GM19372 (cell line): ENCODE measurements around the gene DMPK.
"Not testable (repeated sequence)": the region's sequence is repeated elsewhere in the genome, so short reads cannot be mapped to it uniquely, and the experiment has no call there.

ENCODE experiments used
- ATAC-seq: cut with Tn5 transposase; IDR thresholded peaks from one replicate; pipeline ENCODE4 v1.9.1; 2021; ENCODE audit warnings: mild to moderate bottlenecking, low read depth, moderate library complexity; ENCODE audit not compliant: unreplicated experiment

DMPK gene

GRCh38 chr19:45753548-45753947 lies 28.7 kb downstream of the DMPK start:
- ATAC-seq: no peak

- no peak for ATAC-seq
Observed at GRCh38 chr19:45752639-45753038, 29.7 kb downstream of the DMPK start.

DNA sequence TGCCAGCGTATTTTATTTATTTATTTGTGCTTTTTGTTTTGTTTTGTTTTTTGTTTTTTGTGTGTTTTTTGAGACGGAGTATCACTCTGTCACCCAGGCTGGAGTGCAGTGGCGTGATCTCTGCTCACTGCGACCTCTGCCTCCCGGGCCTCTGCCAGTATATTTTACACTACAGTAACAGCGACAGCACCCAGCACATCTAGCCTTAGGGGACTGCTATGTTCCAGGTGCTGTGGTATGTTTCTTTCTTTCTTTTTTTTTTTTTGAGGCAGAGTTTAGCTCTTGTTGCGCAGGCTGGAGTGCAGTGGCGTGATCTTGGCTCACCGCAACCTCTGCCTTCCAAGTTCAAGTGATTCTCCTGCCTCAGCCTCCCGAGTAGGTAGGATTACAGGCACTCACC lies 30.8 kb downstream of the DMPK start:
- not testable (repeated sequence) for ATAC-seq

GRCh38 chr19:45747513-45747912 lies 34.8 kb downstream of the DMPK start:
- no peak for ATAC-seq

GRCh38 chr19:45746866-45747265 lies 35.4 kb downstream of the DMPK start:
- ATAC-seq: no peak

DNA sequence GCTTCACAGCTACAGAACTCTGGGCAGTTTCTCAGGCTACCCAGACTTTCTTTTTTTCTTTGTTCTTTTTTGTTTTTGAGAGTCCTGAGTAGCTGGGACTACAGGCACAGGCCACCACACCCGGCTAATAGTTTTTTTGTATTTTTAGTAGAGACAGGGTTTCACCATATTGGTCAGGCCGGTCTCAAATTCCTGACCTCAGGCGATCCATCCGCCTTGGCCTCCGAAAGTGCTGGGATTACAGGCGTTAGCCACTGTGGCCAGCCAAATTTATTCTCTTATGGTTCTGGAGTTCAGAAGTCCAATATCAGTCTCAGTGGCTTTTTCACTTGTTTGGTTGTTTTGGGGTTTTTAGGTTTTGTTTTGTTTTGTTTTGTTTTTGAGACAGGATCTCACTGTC lies 36.7 kb downstream of the DMPK start:
- ATAC-seq: no peak

DNA sequence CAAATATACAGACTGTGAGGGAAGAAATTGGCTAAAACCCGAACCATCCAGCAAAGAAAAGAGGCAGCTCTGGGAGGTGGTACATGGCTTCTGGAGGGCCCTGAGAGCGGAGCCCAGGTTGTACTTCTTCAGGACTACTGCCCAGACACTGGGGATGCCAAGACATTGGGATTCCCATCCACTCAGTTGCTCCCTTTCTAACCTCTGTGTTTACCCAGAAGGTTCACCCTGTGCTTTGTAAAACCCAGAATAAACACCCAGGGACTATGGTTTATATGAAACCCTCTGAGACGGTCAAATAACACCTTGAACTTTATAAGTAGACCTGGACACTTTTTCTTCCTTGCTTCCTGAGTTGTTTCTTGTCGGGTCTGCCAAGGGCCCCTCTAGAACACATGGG lies 39.3 kb downstream of the DMPK start:
- no peak for ATAC-seq

- ATAC-seq: no peak
Observed at GRCh38 chr19:45739498-45740439, 42.5 kb downstream of the DMPK start.

DNA sequence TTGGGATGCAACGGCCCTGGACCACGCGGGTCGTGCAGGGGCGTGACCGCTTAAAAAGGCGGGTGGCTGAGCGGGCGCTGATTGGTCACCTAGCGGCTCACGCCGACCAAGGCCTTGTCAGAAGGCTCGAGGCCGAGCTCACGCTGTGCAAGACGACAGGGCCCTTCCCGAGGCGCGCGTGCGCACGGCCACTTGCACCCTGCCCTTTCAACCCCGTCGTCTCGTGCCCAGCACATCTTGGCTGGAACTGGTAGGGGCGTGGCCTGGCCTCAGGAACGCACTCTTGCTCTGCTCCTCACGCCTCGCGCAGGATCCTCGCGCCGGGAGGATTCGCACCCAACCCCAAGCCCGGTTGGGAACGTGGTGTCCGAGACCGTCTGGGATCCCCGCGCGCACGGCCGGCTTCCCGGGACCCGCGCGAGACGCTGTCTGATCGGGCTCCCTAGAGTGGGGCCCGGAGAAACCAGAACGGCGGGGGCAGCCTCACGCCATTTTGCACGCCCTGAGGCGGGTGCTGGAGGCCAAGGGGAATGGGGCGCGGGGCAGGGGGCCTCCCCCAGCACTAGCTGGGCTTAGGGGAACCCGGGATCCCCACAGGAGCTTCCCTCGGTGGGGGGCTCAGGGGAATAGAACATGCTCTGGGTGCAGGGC lies 49.0 kb downstream of the DMPK start, which contains the start of gene MEIOSIN:
MEIOSIN (plus strand) TSS at position 280 of the 651 bp plus-strand sequence. CDS start 1,938 bp downstream, outside the sequence.
- ATAC-seq: no peak

DNA sequence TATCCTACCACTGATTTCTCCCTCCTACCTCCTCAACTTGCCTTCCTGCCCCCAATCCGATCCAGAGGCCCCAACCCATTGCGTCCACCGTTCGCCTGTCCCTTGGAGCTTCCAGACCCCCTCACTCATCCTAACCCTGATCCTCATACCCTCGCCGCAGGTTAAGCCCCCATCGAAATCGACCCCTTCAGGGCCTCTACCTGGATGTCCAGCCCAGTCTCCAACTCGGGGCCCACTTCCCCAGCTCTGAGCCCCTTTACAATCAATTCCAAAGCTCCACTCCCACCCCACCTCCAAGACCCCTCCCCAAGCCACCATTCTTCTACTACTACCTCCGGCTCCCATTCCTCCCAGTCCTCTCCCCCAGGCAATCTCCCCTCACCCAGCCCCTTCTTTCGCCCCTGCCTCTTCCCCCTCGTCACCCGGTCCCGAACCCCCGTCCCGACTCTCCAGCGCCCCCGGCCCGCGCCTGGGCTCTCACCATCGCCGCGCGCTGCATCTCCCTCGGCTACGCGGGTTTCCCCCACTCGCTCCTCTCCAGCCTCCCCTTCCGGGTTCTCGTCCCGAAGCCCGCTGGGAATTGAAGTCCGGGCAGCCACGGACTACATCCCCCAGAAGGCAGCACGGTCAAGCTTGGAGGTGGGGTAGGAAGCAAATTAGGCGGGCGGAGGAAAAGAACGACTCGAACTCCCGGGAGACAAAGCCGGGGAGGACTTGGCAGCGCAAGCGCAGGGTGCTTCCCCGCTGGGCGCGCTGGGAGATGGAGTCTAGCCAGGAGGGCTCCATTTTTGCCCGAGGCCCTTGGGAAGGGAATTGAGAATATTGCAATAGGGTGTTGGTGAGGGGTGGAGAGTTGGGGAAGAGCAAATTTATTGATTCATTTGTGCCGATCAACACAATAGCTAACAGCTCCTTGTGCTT lies 51.7 kb downstream of the DMPK start, which contains the start of gene FBXO46:
FBXO46 (minus strand) TSS at position 529 of the 921 bp plus-strand sequence. CDS start 17,401 bp downstream, outside the sequence.
- ATAC-seq: peak; percentile 96

DNA sequence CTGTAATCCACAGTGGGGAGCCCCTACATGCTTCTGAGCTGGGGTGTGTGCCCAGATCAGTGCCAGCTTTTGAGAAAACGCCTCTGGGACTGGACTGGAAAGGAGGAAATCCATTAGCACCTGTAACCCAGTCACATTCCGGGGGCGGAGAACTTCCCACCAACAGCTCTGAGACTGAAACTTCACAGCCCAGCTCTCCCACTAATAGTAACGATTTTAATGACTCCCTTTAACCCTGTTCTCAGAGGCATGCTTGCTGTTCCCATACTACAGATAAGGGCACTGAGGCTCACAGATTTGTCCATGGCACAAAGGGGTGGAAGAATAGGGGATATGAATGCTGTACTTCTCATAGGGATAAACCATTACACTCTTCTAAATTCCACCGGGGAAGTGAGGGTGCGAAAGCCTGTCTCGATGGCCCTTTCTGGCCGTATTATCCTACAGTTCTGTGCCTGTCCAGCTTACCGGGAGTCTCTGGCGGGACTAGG lies 52.4 kb downstream of the DMPK start:
- no peak for ATAC-seq

- not testable (repeated sequence) for ATAC-seq
Observed at GRCh38 chr19:45728683-45729082, 53.6 kb downstream of the DMPK start.

DNA sequence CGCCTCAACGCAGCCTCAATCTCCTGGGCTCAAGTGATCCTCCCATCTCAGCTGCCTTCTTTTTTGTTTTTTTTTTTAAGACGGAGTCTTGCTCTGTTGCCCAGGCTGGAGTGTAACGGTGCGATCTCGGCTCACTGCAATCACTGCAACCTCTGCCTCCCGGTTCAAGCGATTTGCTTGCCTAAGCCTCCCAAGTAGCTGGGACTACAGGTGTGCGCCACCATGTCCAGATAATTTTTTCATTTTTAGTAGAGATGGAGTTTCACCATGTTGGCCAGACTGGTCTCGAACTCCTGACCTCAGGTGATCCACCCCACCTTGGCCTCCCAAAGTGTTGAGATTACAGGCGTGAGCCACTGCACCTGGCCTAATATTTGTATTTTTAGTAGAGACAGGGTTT lies 62.2 kb downstream of the DMPK start:
- not testable (repeated sequence) for ATAC-seq
